HepG2 (cell line): Measurements from ENCODE around the gene PREX1. TPM values are rescaled to one million over a fixed set of nuclear protein-coding genes. Genes with fewer than 3 reads are reported as not detected.

Experiments used
- ATAC-seq: fragments of 200-7000 bp; cut with Tn5 transposase; 3 replicates; pipeline ENCODE4 v1.9.1; 2020; ENCODE audit warnings: mild to moderate bottlenecking, moderate library complexity
- BruUV-seq: library from RNA; stranded (reverse); fragments of 400-500 nt; replicated peaks from 2 replicates; lab custom pipeline; 2021; lab: Mats Ljungman, UMichigan
- CTCF ChIA-PET: fragments of 300-600 bp; formaldehyde crosslinking; extraction: SDS; loops from one replicate; lab custom pipeline; 2021; ENCODE audit warnings: low total read pairs, inconsistent platforms, low intra/inter-chr PET ratio; lab: Yijun Ruan, JAX
- POLR2A ChIA-PET: fragments of 350-600 bp; sonication (Branson Sonifier 250); formaldehyde crosslinking; loops from one replicate; lab custom pipeline; 2020; ENCODE audit warnings: antibody characterized with exemption, inconsistent platforms; lab: Yijun Ruan, JAX
- DNase-seq: peaks from one replicate; pipeline ENCODE4 v3.0.0-alpha.2; 2015; ENCODE audit warnings: low spot score
- FAIRE-seq: peaks from 3 replicates; lab custom pipeline; 2011; peaks lifted over from hg19 to GRCh38; lab: Jason Lieb, UNC
- H2AFZ ChIP-seq: one replicate; pipeline ENCODE4 v1.6.1; 2011; ENCODE audit warnings: low read length, inconsistent platforms
- H3K27ac ChIP-seq: fragments of 300-600 bp; 3 replicates; pipeline ENCODE4 v1.8.0; 2011; ENCODE audit warnings: mixed run types, mild to moderate bottlenecking, mixed read lengths, low read length, inconsistent platforms; ENCODE audit not compliant: insufficient read depth; ENCODE audit errors: extremely low read length
- H3K27me3 ChIP-seq, 2 experiments: fragments of 200-600 bp in 1 of 2; 2 replicates in 1 of 2; 3 replicates in 1 of 2; pipeline versions ENCODE4 v1.6.0 to v1.8.0; 2011; ENCODE audit warnings: low read length in 2 of 2, mild to moderate bottlenecking in 2 of 2, moderate library complexity in 2 of 2, inconsistent platforms in 1 of 2; ENCODE audit not compliant: insufficient read depth in 2 of 2, control insufficient read depth in 1 of 2
- H3K36me3 ChIP-seq, 2 experiments: fragments of 200-600 bp in 1 of 2; replicated peaks in 1 of 2; 2 replicates in 1 of 2; 3 replicates in 1 of 2; pipeline versions ENCODE4 v1.5.1 to v1.8.0; 2011; ENCODE audit warnings: low read length in 2 of 2, inconsistent platforms in 1 of 2; ENCODE audit not compliant: insufficient read depth in 2 of 2, control insufficient read depth in 1 of 2
- H3K4me1 ChIP-seq: 2 replicates; pipeline ENCODE4 v1.5.1; 2012; ENCODE audit warnings: low read length, inconsistent platforms; ENCODE audit not compliant: insufficient read depth
- H3K4me2 ChIP-seq: 2 replicates; pipeline ENCODE4 v1.6.0; 2011; ENCODE audit warnings: low read depth, low read length, inconsistent platforms
- H3K4me3 ChIP-seq, 3 experiments: fragments of 200-600 bp in 1 of 3; sonication (generic), shearing (Covaris generic) in 1 of 3; replicated peaks in 1 of 3; 2 replicates each; pipeline ENCODE4 v1.5.1; 2011 to 2016; ENCODE audit warnings: low read length in 3 of 3, inconsistent platforms in 2 of 3, low read depth in 2 of 3, mild to moderate bottlenecking in 2 of 3, control low read depth in 1 of 3, mixed read lengths in 1 of 3; ENCODE audit not compliant: insufficient read depth in 1 of 3
- H3K79me2 ChIP-seq: one replicate; pipeline ENCODE4 v1.6.1; 2011; ENCODE audit warnings: low read length, inconsistent platforms; ENCODE audit not compliant: insufficient read depth
- H3K9ac ChIP-seq: 2 replicates; pipeline ENCODE4 v1.6.0; 2011; ENCODE audit warnings: mild to moderate bottlenecking, low read depth, low read length, inconsistent platforms; ENCODE audit not compliant: insufficient read depth
- H3K9me3 ChIP-seq: 2 replicates; pipeline ENCODE4 v1.5.1; 2012; ENCODE audit warnings: mild to moderate bottlenecking, low read length
- H4K20me1 ChIP-seq: 2 replicates; pipeline ENCODE4 v1.6.0; 2011; ENCODE audit warnings: inconsistent platforms, mild to moderate bottlenecking, low read length, moderate library complexity; ENCODE audit not compliant: insufficient read depth
- KAT8 ChIP-seq: IDR thresholded peaks from 2 replicates; pipeline ENCODE4 v1.6.1; 2016; ENCODE audit warnings: missing genetic modification reagents, missing compliant biosample characterization
- KLF15 ChIP-seq: sonication (generic); formaldehyde crosslinking; IDR thresholded peaks from 2 replicates; pipeline ENCODE4 v1.8.1; 2023; ENCODE audit warnings: borderline replicate concordance, mild to moderate bottlenecking, inconsistent platforms, missing genetic modification reagents, mixed read lengths
- KLF6 ChIP-seq: IDR thresholded peaks from 2 replicates; pipeline ENCODE4 v1.8.0; 2016; ENCODE audit warnings: missing biosample characterization, missing genetic modification reagents
- MTF2 ChIP-seq: sonication (generic); formaldehyde crosslinking; IDR thresholded peaks from 2 replicates; pipeline ENCODE4 v1.5.0; 2020; ENCODE audit warnings: missing genetic modification reagents, borderline replicate concordance
- NFKBIZ ChIP-seq: IDR thresholded peaks from 2 replicates; pipeline ENCODE4 v1.6.1; 2018; ENCODE audit warnings: missing genetic modification reagents, missing compliant biosample characterization
- PPARG ChIP-seq: conservative IDR thresholded peaks from 2 replicates; pipeline ENCODE4 v1.6.1; 2016; ENCODE audit warnings: missing biosample characterization, missing genetic modification reagents
- SP140L ChIP-seq: sonication (generic); formaldehyde crosslinking; IDR thresholded peaks from 2 replicates; pipeline ENCODE4 v1.4.0; 2020; ENCODE audit warnings: missing genetic modification reagents, borderline replicate concordance
- TOPORS ChIP-seq: sonication (generic); formaldehyde crosslinking; IDR thresholded peaks from 2 replicates; pipeline ENCODE4 v1.8.0; 2023; ENCODE audit warnings: mild to moderate bottlenecking, missing genetic modification reagents
- ZNF484 ChIP-seq: sonication (generic); formaldehyde crosslinking; IDR thresholded peaks from 2 replicates; pipeline ENCODE4 v1.5.1; 2020; ENCODE audit warnings: mild to moderate bottlenecking, low read depth, missing genetic modification reagents, borderline replicate concordance
- ZNF615 ChIP-seq: sonication (generic); formaldehyde crosslinking; IDR thresholded peaks from 2 replicates; pipeline ENCODE4 v1.5.0; 2020; ENCODE audit warnings: mild to moderate bottlenecking, missing genetic modification reagents, borderline replicate concordance
- ZNF652 ChIP-seq: IDR thresholded peaks from 2 replicates; pipeline ENCODE4 v1.6.1; 2016; ENCODE audit warnings: low read depth, borderline replicate concordance
- ZNF747 ChIP-seq: sonication (generic); formaldehyde crosslinking; IDR thresholded peaks from 2 replicates; pipeline ENCODE4 v1.8.1; 2023; ENCODE audit warnings: missing genetic modification reagents, mild to moderate bottlenecking, borderline replicate concordance
- WGBS: methylation state at CpG from one replicate; pipeline ENCODE4 v1.1.6; 2017; ENCODE audit warnings: low lambda C conversion rate; 5-methylcytosine and 5-hydroxymethylcytosine counted together
- in situ Hi-C: cut with HindIII; loops from 2 replicates; pipeline ENCODE4 v1.10.0; 2017; ENCODE audit warnings: low pct_unique_long_range_greater_than_20kb; ENCODE audit not compliant: extremely low pct_ligation_motif_present
- intact Hi-C: fragments of 100-400 bp; cut with micrococcal nuclease; formaldehyde crosslinking; loops from one replicate; pipeline ENCODE4 v1.10.0; 2022; ENCODE audit not compliant: unreplicated experiment
- polyA plus RNA-seq, 8 experiments: library from polyadenylated mRNA; depleted of rRNA in 3 of 8; stranded (reverse) in 7 of 8; unstranded in 1 of 8; fragments of >200 nt; fragmentation: Illumina TruSeq in 4 of 8; extraction: Trizol in 4 of 8; gene quantifications; 2 replicates each; pipeline versions ENCODE4 v1.2.1 to v1.2.3, GENCODE V29; 2011 to 2016; ENCODE audit warnings: low read depth in 4 of 8, missing spikeins in 1 of 8, mixed read lengths in 1 of 8; ENCODE audit not compliant: insufficient read depth in 1 of 8
- total RNA-seq, 5 experiments: library from RNA; depleted of rRNA; stranded (reverse); fragments of >200 nt; fragmentation: Illumina TruSeq; extraction: Trizol; gene quantifications; 2 replicates each; pipeline ENCODE4 v1.2.3, GENCODE V29; 2016; ENCODE audit warnings: low read depth in 1 of 5
- TF ChIP-seq, protein P1 (sequence below): IDR thresholded peaks from 2 replicates; pipeline ENCODE4 v1.6.1; 2016; ENCODE audit warnings: low read depth, borderline replicate concordance
- TF ChIP-seq, protein P2 (sequence below): sonication (generic); formaldehyde crosslinking; IDR thresholded peaks from 2 replicates; pipeline ENCODE4 v1.8.0; 2022; ENCODE audit warnings: missing genetic modification reagents, mild to moderate bottlenecking, moderate library complexity, borderline replicate concordance
- TF ChIP-seq, protein P3 (sequence below): sonication (generic); formaldehyde crosslinking; IDR thresholded peaks from 2 replicates; pipeline ENCODE4 v1.5.1; 2020; ENCODE audit warnings: mild to moderate bottlenecking, missing genetic modification reagents, moderate library complexity

Gene PREX1
- total and polyA plus RNA-seq, 2 of the 13 experiments (the other 11 are each of a cell fraction or from before 2014, with no cell fraction given): 0.02 to 0.04 TPM

DNA sequence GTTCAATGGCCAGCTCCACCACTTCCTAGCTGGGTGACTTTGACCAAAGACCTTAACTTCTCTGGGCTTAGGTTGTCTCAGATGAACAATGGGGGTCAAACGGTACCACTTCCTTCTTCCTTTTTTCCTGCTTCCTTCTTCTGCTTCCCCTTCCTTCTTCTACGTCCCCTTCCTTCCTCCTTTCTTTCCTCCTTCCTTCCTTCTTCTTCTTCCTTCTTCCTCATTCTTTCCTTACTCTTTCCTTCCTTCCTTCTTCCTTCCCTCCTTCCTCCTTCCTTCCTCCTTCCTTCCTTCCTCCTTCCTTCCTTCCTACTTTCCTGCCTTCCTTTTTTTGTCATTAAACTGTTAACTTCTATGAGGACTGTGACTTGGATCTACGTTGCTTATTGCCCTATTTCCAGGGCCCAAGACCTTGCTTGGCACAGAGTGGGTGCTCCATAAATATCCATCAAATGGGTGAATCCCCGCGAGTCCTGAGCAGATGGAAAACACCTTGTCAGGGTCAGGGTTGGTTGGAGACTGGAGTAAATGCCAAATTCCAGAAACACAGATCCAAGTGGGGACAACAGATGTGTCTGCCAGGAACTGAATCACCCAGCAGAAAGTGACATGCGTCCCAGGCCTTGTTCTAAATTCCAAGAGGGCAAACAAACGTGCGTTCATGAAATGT, 243.3 kb downstream of the PREX1 start (continued):
- TF ChIP-seq SP140L (CRISPR knock-in tag) (no peak), PPARG (CRISPR knock-in tag) (no peak), ZNF484 (CRISPR knock-in tag) (no peak), MTF2 (CRISPR knock-in tag) (no peak), TOPORS (CRISPR knock-in tag) (no peak), ZNF615 (CRISPR knock-in tag) (no peak), KLF6 (CRISPR knock-in tag) (no peak), ZNF747 (peak; percentile 51; the same call in 1 of the 2 replicates), KAT8 (CRISPR knock-in tag) (0 out of 2 replicates have a peak, but pooled peaks have one; percentile 17)
- TF ChIP-seq, protein P1, sequence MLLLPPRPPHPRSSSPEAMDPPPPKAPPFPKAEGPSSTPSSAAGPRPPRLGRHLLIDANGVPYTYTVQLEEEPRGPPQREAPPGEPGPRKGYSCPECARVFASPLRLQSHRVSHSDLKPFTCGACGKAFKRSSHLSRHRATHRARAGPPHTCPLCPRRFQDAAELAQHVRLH (CRISPR knock-in tag): no peak
- TF ChIP-seq, protein P2, sequence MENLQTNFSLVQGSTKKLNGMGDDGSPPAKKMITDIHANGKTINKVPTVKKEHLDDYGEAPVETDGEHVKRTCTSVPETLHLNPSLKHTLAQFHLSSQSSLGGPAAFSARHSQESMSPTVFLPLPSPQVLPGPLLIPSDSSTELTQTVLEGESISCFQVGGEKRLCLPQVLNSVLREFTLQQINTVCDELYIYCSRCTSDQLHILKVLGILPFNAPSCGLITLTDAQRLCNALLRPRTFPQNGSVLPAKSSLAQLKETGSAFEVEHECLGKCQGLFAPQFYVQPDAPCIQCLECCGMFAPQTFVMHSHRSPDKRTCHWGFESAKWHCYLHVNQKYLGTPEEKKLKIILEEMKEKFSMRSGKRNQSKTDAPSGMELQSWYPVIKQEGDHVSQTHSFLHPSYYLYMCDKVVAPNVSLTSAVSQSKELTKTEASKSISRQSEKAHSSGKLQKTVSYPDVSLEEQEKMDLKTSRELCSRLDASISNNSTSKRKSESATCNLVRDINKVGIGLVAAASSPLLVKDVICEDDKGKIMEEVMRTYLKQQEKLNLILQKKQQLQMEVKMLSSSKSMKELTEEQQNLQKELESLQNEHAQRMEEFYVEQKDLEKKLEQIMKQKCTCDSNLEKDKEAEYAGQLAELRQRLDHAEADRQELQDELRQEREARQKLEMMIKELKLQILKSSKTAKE: no peak
- TF ChIP-seq, all 625 proteins: peak for 15

DNA sequence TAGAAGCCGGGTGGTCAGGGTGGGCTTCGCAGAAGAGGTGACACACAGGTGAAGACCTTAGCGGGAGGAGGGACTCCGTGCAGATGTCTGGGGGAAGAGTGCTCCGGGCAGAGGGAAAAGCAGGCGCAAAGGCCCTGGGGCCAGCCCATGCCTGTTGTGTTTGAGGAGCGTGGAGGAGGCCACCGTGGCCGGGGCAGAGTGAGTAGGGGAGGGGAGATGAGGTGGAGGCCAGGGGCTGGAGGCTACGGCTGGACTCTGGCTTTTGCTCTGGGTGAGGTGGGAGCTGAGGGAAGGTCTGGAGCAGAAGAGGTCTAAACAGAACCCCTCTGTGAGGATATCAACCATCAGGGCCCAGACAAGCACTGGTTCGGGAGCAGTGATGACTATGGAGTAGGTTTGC, 244.0 kb downstream of the PREX1 start:
- Histone ChIP-seq H3K36me3 (no peaks in the 10 kb centered on the region), H3K9ac (no peak overlapping the region), H4K20me1 (no peaks in the 10 kb centered on the region), H3K9me3 (no peaks in the 10 kb centered on the region), H2AFZ (no peak overlapping the region), H3K4me1 (peaks cover 19% of the 10 kb centered on the region), H3K27ac (no peak overlapping the region), H3K79me2 (no peaks in the 10 kb centered on the region), H3K4me3 (no peak overlapping the region), H3K4me2 (no peak overlapping the region), H3K27me3 (peaks cover 0 to 15% of the 10 kb centered on the region in 2 experiments; a peak in 3 of 5 replicates)
- TF ChIP-seq KLF15 (CRISPR knock-in tag) (no peak), ZNF484 (CRISPR knock-in tag) (no peak), NFKBIZ (CRISPR knock-in tag) (no peak), ZNF652 (CRISPR knock-in tag) (no peak)
- TF ChIP-seq, protein P3, sequence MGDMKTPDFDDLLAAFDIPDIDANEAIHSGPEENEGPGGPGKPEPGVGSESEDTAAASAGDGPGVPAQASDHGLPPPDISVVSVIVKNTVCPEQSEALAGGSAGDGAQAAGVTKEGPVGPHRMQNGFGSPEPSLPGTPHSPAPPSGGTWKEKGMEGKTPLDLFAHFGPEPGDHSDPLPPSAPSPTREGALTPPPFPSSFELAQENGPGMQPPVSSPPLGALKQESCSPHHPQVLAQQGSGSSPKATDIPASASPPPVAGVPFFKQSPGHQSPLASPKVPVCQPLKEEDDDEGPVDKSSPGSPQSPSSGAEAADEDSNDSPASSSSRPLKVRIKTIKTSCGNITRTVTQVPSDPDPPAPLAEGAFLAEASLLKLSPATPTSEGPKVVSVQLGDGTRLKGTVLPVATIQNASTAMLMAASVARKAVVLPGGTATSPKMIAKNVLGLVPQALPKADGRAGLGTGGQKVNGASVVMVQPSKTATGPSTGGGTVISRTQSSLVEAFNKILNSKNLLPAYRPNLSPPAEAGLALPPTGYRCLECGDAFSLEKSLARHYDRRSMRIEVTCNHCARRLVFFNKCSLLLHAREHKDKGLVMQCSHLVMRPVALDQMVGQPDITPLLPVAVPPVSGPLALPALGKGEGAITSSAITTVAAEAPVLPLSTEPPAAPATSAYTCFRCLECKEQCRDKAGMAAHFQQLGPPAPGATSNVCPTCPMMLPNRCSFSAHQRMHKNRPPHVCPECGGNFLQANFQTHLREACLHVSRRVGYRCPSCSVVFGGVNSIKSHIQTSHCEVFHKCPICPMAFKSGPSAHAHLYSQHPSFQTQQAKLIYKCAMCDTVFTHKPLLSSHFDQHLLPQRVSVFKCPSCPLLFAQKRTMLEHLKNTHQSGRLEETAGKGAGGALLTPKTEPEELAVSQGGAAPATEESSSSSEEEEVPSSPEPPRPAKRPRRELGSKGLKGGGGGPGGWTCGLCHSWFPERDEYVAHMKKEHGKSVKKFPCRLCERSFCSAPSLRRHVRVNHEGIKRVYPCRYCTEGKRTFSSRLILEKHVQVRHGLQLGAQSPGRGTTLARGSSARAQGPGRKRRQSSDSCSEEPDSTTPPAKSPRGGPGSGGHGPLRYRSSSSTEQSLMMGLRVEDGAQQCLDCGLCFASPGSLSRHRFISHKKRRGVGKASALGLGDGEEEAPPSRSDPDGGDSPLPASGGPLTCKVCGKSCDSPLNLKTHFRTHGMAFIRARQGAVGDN: 0 out of 2 replicates have a peak, but pooled peaks have one; percentile 11
- DNase-seq: no peak
- FAIRE-seq: no peak
- in situ Hi-C loops (no loop called here), intact Hi-C loops (no loop called here)
- ChIA-PET CTCF (no interaction called here), POLR2A (no interaction called here)
- no TSS peak for BruUV-seq
- WGBS: 70% methylated on average over 11 of the region's 11 CpGs
- ATAC-seq: no peak
